Measurements from ENCODE around the gene GRIN2A. TPM values are rescaled to one million over a fixed set of nuclear protein-coding genes. Genes with fewer than 3 reads are reported as not detected.

GRIN2A gene
- total RNA-seq, 1 donor from 2014 or later, result 0.09 TPM

- DNase-seq, result no peak
- Histone ChIP-seq H3K27me3 (no peaks in the 10 kb centered on the region), H3K4me3 (no peak overlapping the region), H3K36me3 (no peaks in the 10 kb centered on the region), H3K27ac (no peak overlapping the region), H3K9me3 (no peaks in the 10 kb centered on the region), H3K4me1 (no peaks in the 10 kb centered on the region)
- no peak for ATAC-seq
- TF ChIP-seq CTCF (IDR thresholded peaks at IDR 0.05), result no peak
- intact Hi-C loops (cut with DNase I), result no loop called here
Measured at GRCh38 chr16:9955677-9956076, 226.6 kb downstream of the GRIN2A start.

GRCh38 chr16:9953908-9954570, 228.2 kb downstream of the GRIN2A start:
- H3K4me1 ChIP-seq, result no peaks in the 10 kb centered on the region
- TF ChIP-seq CTCF (IDR thresholded peaks at IDR 0.05), result no peak

GRCh38 chr16:9950658-9951057, 231.6 kb downstream of the GRIN2A start:
- TF ChIP-seq CTCF (IDR thresholded peaks at IDR 0.05), result no peak
- no peak for ATAC-seq

More at GRCh38 chr16:9953908-9954570, 228.2 kb downstream of the GRIN2A start:
- Histone ChIP-seq H3K4me3 (no peak overlapping the region), H3K27me3 (no peaks in the 10 kb centered on the region), H3K36me3 (no peaks in the 10 kb centered on the region), H3K27ac (no peak overlapping the region), H3K9me3 (no peaks in the 10 kb centered on the region)
- intact Hi-C loops (cut with DNase I), result no loop called here
- ATAC-seq (no peak), DNase-seq (no peak)

GRCh38 chr16:9949396-9949795, 232.8 kb downstream of the GRIN2A start:
- no peak for ATAC-seq
- Histone ChIP-seq H3K36me3 (no peaks in the 10 kb centered on the region), H3K4me1 (no peaks in the 10 kb centered on the region), H3K4me3 (no peak overlapping the region), H3K27ac (no peak overlapping the region), H3K27me3 (peaks cover 5% of the 10 kb centered on the region), H3K9me3 (no peaks in the 10 kb centered on the region)
- intact Hi-C loops (cut with DNase I), result no loop called here
- no peak for TF ChIP-seq CTCF (IDR thresholded peaks at IDR 0.05)
- DNase-seq, result no peak

More at GRCh38 chr16:9950658-9951057, 231.6 kb downstream of the GRIN2A start:
- H3K9me3 ChIP-seq, result no peaks in the 10 kb centered on the region
- no peak overlapping the region for H3K4me3 ChIP-seq
- H3K27ac ChIP-seq, result no peak overlapping the region
- H3K4me1 ChIP-seq, result no peaks in the 10 kb centered on the region
- intact Hi-C loops (cut with DNase I), result no loop called here
- H3K27me3 ChIP-seq, result peaks cover 5% of the 10 kb centered on the region
- H3K36me3 ChIP-seq, result no peaks in the 10 kb centered on the region
- no peak for DNase-seq

- ATAC-seq (no peak), DNase-seq (no peak)
- H3K27ac ChIP-seq, result no peak overlapping the region
- no peaks in the 10 kb centered on the region for H3K4me1 ChIP-seq
- TF ChIP-seq CTCF (IDR thresholded peaks at IDR 0.05), result no peak
- no peaks in the 10 kb centered on the region for H3K36me3 ChIP-seq
- peaks cover 5% of the 10 kb centered on the region for H3K27me3 ChIP-seq
- no peak overlapping the region for H3K4me3 ChIP-seq
- intact Hi-C loops (cut with DNase I), result no loop called here
- H3K9me3 ChIP-seq, result no peaks in the 10 kb centered on the region
Measured at GRCh38 chr16:9948933-9949332, 233.3 kb downstream of the GRIN2A start.

All from upper lobe of right lung (tissue), 1 donor.